HUDEP-2 (cell line): Measurements from ENCODE around the gene FBXL15.

ENCODE experiments used
- DNase-seq, 76 experiments: peaks; one replicate each; lab custom pipeline; 2025; ENCODE audit not compliant: unreplicated experiment in 76 of 76; lab: John Stamatoyannopoulos, UW

The FBXL15 gene

GRCh38 chr10:102424916-102425315 is 4.3 kb downstream of the FBXL15 start:
- DNase-seq = no peak

- DNase-seq = no peak
These were observed 4.8 kb downstream of the FBXL15 start for GRCh38 chr10:102425444-102425843.

GRCh38 chr10:102426803-102427287 is 6.2 kb downstream of the FBXL15 start:
- DNase-seq = no peak

GRCh38 chr10:102429468-102429867 is 8.8 kb downstream of the FBXL15 start:
- DNase-seq = no peak

- peak in 14 of 76 experiments; percentile 10 to 41 (median 21) for DNase-seq
These were observed 11.0 kb downstream of the FBXL15 start for GRCh38 chr10:102431452-102432124.

GRCh38 chr10:102432162-102432950 is 11.7 kb downstream of the FBXL15 start, which contains the start of gene CUEDC2:
Gene CUEDC2, minus strand, starts transcription at chr10:102432574. Its CDS starts 7,386 bp downstream, at chr10:102425188.
- DNase-seq = peak in 74 of 76 experiments; percentile 58 to 98 (median 95)

GRCh38 chr10:102433619-102434046 is 13.0 kb downstream of the FBXL15 start:
- peak in 2 of 76 experiments; percentile 6 to 20 for DNase-seq

- no peak for DNase-seq
These were observed 13.9 kb downstream of the FBXL15 start for GRCh38 chr10:102434394-102435132.

GRCh38 chr10:102435133-102435497 is 14.5 kb downstream of the FBXL15 start:
- DNase-seq = no peak

GRCh38 chr10:102435529-102436233 is 15.0 kb downstream of the FBXL15 start:
- DNase-seq = peak in 67 of 76 experiments; percentile 7 to 86 (median 61)

GRCh38 chr10:102436312-102436711 is 15.7 kb downstream of the FBXL15 start:
- peak in 2 of 76 experiments; percentile 13 to 18 for DNase-seq

GRCh38 chr10:102437515-102437914 is 16.9 kb downstream of the FBXL15 start:
- peak in 8 of 76 experiments; percentile 7 to 41 (median 16) for DNase-seq

- no peak for DNase-seq
These were observed 17.7 kb downstream of the FBXL15 start for GRCh38 chr10:102438374-102438773.

- DNase-seq = no peak
These were observed 24.2 kb downstream of the FBXL15 start for GRCh38 chr10:102444851-102445250.

- peak in 75 of 76 experiments; percentile 22 to 90 (median 79) for DNase-seq
These were observed 28.9 kb downstream of the FBXL15 start for GRCh38 chr10:102449321-102450123.

- peak in 2 of 76 experiments; percentile 52 to 70 for DNase-seq
These were observed 29.4 kb downstream of the FBXL15 start for GRCh38 chr10:102450124-102450373.

- peak in 65 of 76 experiments; percentile 13 to 77 (median 60) for DNase-seq
These were observed 29.9 kb downstream of the FBXL15 start for GRCh38 chr10:102450374-102451104.

GRCh38 chr10:102451105-102451969 is 30.7 kb downstream of the FBXL15 start, which contains the start of gene C10orf95:
Gene C10orf95, minus strand, starts transcription at chr10:102451543. Its CDS starts 450 bp downstream, at chr10:102451093.
- DNase-seq = no peak
